GM10266 (cell line): Measurements from ENCODE around the gene JMJD1C.
"Not testable (repeated sequence)": the region's sequence is repeated elsewhere in the genome, so short reads cannot be mapped to it uniquely, and the experiment has no call there.

Source experiments
- DNase-seq: peaks from one replicate; pipeline ENCODE4 v3.0.0; 2012; ENCODE audit errors: extremely low spot score
- TF ChIP-seq, protein P1 (sequence below): IDR thresholded peaks from 2 replicates; pipeline ENCODE4 v1.5.1; 2012; ENCODE audit warnings: mild to moderate bottlenecking, low read depth; ENCODE audit not compliant: control insufficient read depth, insufficient read depth; ENCODE audit errors: missing control alignments

Gene JMJD1C

DNA sequence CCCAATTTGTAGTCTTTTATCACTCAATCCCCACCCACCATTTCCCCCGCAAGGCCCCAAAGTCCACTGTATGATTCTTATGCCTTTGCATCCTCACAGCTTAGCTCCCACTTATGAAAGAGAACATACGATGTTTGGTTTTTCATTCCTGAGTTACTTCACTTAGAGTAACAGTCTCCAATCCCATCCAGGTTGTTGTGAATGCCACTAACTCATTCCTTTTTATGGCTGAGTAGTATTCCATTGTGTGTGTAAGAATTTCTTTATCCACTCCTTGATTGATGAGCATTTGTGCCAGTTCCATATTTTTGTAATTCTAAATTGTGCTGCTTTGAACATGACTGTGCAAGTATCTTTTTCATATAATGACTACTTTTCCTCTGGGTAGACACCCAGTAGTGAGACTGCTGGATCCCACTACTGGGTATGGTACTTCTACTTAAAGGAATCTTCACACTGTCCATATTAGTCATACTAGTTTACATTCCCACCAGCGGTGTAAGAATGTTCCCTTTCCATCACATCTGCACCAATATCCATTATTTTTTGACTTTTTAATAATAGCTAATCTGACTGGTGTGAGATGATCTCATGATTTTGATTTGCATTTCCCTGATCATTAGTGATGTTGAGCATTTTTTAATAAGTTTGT is 152.6 kb downstream of the JMJD1C start:
- no peak for DNase-seq
- TF ChIP-seq, protein P1, sequence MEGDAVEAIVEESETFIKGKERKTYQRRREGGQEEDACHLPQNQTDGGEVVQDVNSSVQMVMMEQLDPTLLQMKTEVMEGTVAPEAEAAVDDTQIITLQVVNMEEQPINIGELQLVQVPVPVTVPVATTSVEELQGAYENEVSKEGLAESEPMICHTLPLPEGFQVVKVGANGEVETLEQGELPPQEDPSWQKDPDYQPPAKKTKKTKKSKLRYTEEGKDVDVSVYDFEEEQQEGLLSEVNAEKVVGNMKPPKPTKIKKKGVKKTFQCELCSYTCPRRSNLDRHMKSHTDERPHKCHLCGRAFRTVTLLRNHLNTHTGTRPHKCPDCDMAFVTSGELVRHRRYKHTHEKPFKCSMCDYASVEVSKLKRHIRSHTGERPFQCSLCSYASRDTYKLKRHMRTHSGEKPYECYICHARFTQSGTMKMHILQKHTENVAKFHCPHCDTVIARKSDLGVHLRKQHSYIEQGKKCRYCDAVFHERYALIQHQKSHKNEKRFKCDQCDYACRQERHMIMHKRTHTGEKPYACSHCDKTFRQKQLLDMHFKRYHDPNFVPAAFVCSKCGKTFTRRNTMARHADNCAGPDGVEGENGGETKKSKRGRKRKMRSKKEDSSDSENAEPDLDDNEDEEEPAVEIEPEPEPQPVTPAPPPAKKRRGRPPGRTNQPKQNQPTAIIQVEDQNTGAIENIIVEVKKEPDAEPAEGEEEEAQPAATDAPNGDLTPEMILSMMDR = no peak

DNA sequence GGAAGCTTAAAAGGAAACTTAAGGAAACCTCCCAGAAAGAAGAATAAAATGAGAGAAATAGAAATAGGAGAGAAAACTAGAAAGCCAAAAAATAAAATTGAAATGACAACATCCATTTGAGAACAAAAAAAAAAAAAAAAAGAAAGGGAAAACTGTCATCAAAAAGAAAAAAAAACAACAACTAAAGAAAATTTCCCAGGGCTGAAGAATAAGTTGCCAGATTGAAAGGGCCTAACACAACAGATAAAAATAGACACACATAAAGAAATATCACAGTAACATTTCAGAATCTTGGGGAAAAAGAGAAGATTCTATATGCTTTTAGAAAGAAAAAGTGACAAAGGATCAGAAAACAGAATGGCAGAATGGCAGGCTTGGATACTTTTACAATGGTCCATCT is 157.1 kb downstream of the JMJD1C start:
- DNase-seq = no peak
- TF ChIP-seq, protein P1 = no peak

DNA sequence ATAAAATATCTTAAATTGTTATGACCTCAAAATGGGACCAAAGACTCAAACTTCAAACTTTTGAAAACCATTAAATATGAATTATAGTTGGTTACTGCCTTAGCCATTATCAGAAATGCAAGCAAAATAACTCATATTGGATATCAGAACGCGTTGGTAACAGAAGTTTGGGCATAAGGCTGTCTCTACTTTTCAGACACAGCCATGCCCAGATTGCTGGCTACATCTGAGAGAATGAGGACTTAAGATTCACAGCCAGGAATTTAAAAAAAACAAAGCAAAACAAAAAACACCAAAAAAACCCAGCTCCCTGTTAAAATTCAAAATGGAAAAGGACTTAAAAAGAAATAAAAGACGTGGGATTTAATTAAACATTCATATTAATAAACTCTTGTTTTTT is 161.6 kb downstream of the JMJD1C start:
- no peak for DNase-seq
- TF ChIP-seq, protein P1 = no peak

DNA sequence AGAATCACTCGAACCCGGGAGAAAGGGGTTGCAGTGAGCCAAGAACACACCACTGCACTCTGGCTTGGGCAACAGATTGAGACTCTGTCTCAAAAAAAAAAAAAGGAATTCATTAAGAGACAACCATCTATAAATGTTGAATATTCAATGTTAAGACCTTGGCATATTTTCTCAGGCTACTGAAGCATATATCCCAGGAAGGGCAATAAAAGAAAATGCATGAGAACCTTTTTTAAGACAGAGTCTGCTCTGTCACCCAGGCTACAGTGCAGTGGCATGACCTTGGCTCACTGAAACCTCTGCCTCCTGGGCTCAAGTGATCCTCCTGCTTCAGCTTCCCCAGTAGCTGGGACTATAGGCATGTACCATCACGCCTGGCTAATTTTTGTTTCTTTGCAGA is 165.0 kb downstream of the JMJD1C start:
- TF ChIP-seq, protein P1 = no peak
- DNase-seq = no peak

DNA sequence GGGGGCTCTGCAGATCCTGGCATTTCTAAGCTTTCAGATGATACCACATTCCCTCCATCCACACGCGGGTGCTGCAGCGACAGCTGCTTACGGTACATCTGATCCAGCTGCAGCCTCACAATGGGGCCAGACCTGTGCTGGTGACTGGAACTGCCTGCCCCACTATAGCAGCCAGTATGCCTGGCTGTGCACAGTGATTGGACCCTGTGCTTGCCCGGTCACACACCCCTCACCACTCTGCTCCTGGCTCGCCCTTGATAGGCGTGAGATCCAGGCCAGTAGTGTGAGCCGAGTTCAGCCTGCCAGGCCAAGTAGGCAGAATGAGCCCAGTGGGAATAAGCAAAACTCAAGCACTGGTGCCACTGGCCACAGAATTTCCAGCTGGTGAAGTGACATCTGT is 167.8 kb downstream of the JMJD1C start:
- no peak for DNase-seq
- TF ChIP-seq, protein P1 = no peak

DNA sequence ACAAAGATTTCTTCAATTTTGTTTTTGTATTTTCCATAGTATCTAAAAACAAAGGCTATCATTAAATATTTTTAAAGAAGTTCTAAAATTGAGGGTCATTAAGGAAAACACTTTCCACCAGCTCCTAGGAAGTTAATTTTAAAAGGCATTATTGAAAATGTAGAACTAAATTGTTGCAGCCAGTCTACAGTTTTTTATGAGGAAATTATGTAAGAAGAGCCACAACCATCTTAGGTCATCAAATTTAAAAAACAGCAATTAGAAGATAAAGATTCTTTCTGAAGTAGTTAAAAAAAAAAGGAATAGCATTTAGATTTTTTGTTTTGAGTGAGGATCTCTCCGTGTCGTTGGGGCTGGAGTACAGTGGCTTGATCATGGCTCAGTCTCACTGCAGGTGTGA is 171.0 kb downstream of the JMJD1C start:
- TF ChIP-seq, protein P1 = no peak
- no peak for DNase-seq

DNA sequence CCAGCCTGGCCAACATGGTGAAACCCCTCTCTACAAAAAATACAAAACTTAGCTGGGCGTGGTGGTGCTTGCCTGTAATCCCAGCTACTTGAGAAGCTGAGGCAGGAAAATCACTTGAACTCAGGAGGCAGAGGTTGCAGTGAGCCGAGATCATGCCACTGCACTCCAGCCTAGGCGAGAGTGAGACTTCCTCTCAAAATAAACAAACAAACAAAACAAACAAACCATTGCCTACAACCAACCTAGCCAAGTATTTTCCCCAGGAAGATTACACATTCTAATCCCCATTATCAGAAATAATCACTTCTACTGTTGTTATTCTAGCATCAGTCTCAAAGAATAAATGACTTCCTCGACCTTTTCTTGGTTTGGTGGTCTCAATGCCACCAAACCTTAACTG is 172.9 kb downstream of the JMJD1C start:
- DNase-seq = not testable (repeated sequence)

DNA sequence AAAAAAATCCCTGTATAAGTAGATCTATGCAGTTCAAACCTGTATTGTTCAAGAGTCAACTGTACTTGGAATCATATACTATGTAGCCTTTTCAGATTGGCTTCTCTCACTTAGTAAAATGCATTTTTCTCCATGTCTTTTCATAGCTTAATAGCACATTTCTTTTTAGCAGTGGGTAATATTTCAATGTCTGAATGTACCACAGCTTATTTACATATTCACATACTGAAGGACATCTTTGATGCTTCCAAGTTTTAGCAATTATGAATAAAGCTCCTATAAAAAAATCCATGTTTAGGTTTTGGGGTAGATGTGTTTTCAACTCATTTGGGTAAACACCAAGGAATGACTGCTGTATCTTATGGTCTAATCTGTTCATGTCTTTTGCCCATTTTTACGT is 177.6 kb downstream of the JMJD1C start:
- DNase-seq = no peak
- TF ChIP-seq, protein P1 = no peak
